AG09309 (cell line): ENCODE results near the gene NUF2.
"Not testable (repeated sequence)": the region's sequence is repeated elsewhere in the genome, so short reads cannot be mapped to it uniquely, and the experiment has no call there.

ENCODE experiments used
- DNase-seq: peaks from one replicate; pipeline ENCODE4 v3.0.0-alpha.2; 2010; ENCODE audit warnings: low read depth
- H3K4me3 ChIP-seq: 2 replicates; pipeline ENCODE4 v1.5.1; 2011; ENCODE audit warnings: mild to moderate bottlenecking, low read depth, low read length, moderate library complexity; ENCODE audit not compliant: control insufficient read depth
- TF ChIP-seq, protein P1 (sequence below): IDR thresholded peaks from 2 replicates; pipeline ENCODE4 v1.5.1; 2011; ENCODE audit warnings: mild to moderate bottlenecking, low read depth, low read length, inconsistent platforms; ENCODE audit not compliant: insufficient read depth, control insufficient read depth; ENCODE audit errors: missing control alignments

Gene NUF2

DNA sequence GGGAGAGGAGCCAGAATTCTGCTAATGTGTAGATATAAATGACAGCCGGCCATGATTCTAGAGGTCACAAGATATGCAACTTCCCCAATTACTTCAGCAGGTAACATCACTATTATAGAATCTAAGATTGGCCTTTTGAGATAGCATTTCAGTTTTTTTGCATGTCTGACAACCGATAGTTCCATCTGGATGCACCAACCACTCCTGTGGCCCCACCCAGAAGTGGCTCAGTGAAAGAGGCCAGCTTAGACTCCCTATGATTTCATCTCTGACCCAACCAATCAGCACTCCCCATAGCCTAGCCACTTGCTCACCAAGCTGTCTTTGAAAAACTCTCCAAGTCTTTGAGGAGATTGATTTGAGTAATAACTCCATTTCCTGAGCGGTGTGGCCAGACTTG is 30.3 kb upstream of the NUF2 start:
- TF ChIP-seq, protein P1, sequence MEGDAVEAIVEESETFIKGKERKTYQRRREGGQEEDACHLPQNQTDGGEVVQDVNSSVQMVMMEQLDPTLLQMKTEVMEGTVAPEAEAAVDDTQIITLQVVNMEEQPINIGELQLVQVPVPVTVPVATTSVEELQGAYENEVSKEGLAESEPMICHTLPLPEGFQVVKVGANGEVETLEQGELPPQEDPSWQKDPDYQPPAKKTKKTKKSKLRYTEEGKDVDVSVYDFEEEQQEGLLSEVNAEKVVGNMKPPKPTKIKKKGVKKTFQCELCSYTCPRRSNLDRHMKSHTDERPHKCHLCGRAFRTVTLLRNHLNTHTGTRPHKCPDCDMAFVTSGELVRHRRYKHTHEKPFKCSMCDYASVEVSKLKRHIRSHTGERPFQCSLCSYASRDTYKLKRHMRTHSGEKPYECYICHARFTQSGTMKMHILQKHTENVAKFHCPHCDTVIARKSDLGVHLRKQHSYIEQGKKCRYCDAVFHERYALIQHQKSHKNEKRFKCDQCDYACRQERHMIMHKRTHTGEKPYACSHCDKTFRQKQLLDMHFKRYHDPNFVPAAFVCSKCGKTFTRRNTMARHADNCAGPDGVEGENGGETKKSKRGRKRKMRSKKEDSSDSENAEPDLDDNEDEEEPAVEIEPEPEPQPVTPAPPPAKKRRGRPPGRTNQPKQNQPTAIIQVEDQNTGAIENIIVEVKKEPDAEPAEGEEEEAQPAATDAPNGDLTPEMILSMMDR = no peak
- no peak overlapping the region for H3K4me3 ChIP-seq
- DNase-seq = no peak

DNA sequence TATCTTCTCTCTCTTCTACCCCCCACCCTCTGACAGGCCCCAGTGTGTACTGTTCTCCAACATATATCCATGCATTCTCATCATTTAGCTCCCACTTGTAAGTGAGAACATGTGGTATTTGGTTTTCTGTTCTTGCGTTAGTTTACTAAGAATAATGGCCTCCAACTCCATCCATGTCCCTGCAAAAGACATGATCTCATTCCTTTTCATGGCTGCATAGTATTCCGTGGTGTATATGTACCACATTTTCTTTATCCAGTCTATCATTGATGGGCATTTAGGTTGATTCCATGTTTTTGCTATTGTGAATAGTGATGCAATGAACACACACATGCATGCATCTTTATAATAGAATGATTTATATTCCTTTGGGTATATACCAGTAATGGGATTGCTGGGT is 29.6 kb upstream of the NUF2 start:
- not testable (repeated sequence) for H3K4me3 ChIP-seq, DNase-seq

DNA sequence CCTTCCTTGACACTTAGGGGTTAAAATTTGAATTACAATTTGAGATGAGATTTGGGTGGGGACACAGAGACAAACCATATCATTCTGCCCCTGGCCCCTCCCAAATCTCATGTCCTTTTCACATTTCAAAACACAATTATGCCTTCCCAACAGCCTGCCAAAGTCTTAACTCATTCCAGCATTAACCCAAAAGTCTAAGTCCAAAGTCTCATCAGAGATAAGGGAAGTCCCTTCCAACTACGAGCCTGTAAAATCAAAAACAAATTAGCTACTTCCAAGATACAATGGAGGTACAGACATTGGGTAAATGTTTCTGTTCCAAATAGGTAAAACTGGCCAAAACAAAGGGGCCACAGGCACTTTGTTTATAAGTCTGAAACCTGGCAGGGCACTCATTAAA is 28.3 kb upstream of the NUF2 start:
- H3K4me3 ChIP-seq, DNase-seq: not testable (repeated sequence)

DNA sequence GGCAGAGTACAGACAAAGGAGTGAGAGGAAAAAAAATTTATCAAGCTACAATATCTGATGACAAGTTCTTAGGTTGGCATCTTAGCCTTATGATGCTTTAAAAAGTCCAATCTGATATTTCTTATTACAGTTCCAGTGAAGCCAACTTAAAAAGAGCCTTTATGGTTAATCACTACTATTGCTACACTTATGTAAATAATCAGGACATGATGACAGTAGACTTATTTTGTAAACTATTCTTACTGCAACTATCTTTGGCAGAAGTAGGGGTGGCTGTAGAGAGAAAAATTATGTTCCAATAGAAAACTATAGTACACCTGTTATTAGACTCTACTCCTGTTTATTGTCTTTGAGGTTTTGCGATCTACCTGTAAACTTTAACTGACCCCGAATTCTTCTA is 25.8 kb upstream of the NUF2 start:
- TF ChIP-seq, protein P1 = no peak
- no peak overlapping the region for H3K4me3 ChIP-seq
- no peak for DNase-seq

DNA sequence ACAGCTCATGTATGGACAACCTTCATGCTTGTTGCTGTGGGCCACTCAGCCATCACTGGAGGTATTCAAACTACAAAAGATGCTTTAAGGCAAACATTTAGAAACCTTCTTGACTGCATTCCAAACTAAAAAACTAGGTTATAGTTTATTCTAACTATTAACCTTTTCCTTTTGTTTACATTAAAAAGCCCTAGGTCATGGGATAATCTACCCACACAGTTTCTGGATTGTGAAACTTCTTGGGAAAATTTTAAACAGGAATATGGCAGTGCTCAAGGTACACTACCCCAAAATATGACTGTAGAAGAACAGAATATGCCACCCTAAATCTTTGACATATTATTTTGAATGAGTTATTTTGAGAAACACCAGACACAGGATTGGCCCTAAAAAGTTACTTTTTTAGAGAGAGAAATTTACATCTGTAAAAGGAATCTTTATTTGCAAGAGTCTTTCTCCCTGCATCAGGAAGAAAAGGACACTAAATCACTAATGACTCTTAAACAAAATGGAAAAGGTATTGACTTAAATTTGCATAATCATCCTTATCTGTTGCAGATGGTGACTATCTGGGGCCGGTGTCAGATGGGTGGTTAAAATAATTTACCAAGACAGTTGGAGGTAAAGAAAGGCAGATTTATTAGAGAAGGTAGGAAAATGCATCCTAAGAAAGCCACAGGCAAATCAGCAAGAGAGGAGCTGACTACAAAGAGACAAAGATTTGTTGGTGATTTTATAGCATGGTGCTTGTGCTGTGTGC is 25.1 kb upstream of the NUF2 start:
- H3K4me3 ChIP-seq = no peak overlapping the region
- no peak for DNase-seq
- TF ChIP-seq, protein P1 = no peak

GRCh38 chr1:163298365-163298764 is 23.4 kb upstream of the NUF2 start:
- TF ChIP-seq, protein P1 = no peak
- H3K4me3 ChIP-seq = no peak overlapping the region
- no peak for DNase-seq

- no peak overlapping the region for H3K4me3 ChIP-seq
- DNase-seq = no peak
- TF ChIP-seq, protein P1 = no peak
Observed at GRCh38 chr1:163300568-163300967, 21.2 kb upstream of the NUF2 start.

- TF ChIP-seq, protein P1 = no peak
- no peak overlapping the region for H3K4me3 ChIP-seq
- no peak for DNase-seq
Observed at GRCh38 chr1:163303561-163303960, 18.2 kb upstream of the NUF2 start.
